Esophagus muscularis mucosa (tissue), 4 donors: Measurements from ENCODE around the gene KIAA1958. TPM values are rescaled to one million over a fixed set of nuclear protein-coding genes. Genes with fewer than 3 reads are reported as not detected.

ENCODE experiments used
- DNase-seq: peaks from one replicate; pipeline ENCODE4 v3.0.0-alpha.2; 2017; ENCODE audit errors: extremely low spot score
- H3K27ac ChIP-seq, 4 donors: fragments of 200-600 bp; sonication (generic); replicated peaks in 1 of 4; 1 replicate in 3 of 4; 2 replicates in 1 of 4; pipeline ENCODE4 v1.5.1; 2016 to 2019; ENCODE audit warnings: mild to moderate bottlenecking in 1 of 4
- H3K27me3 ChIP-seq, 4 donors: fragments of 200-600 bp; sonication (generic); one replicate each; pipeline versions ENCODE4 v1.5.1 to v1.6.0; 2016 to 2019
- H3K36me3 ChIP-seq, 4 donors: fragments of 200-600 bp; sonication (generic); one replicate each; pipeline ENCODE4 v1.5.1; 2016 to 2019
- H3K4me1 ChIP-seq, 4 donors: fragments of 200-600 bp; sonication (generic); one replicate each; pipeline ENCODE4 v1.5.1; 2016 to 2019
- H3K4me3 ChIP-seq, 4 donors: fragments of 200-600 bp; sonication (generic); 1 replicate in 2 of 4; 2 replicates in 2 of 4; pipeline ENCODE4 v1.5.1; 2016 to 2019; ENCODE audit warnings: mild to moderate bottlenecking in 4 of 4, moderate library complexity in 1 of 4
- H3K9me3 ChIP-seq, 4 donors: fragments of 200-600 bp; sonication (generic); 1 replicate in 3 of 4; 2 replicates in 1 of 4; pipeline ENCODE4 v1.5.1; 2016 to 2019
- EP300 ChIP-seq: sonication (generic); formaldehyde crosslinking; IDR thresholded peaks from one replicate; pipeline ENCODE4 v1.6.1; 2017; ENCODE audit warnings: antibody characterized with exemption
- POLR2A ChIP-seq: fragments of 450-650 bp; IDR thresholded peaks from one replicate; pipeline ENCODE4 v1.6.1; 2017; ENCODE audit warnings: antibody characterized with exemption, moderate library complexity, mild to moderate bottlenecking, low read depth
- POLR2AphosphoS5 ChIP-seq, 2 donors: sonication (generic); formaldehyde crosslinking; IDR thresholded peaks; one replicate each; pipeline ENCODE4 v1.6.1; 2017; ENCODE audit warnings: antibody characterized with exemption in 2 of 2
- WGBS: methylation state at CpG from one replicate; pipeline ENCODE4 v1.1.5; 2018; 5-methylcytosine and 5-hydroxymethylcytosine counted together
- intact Hi-C: fragments of 100-400 bp; cut with DNase I; formaldehyde crosslinking; loops from one replicate; pipeline ENCODE4 v1.15.1; 2023
- total RNA-seq, 4 donors: library from RNA; depleted of rRNA; stranded (reverse); fragments of >200 nt; gene quantifications; one replicate each; pipeline versions ENCODE4 v1.1.0 to v1.2.1, GENCODE V29; 2016
- TF ChIP-seq, protein P1 (sequence below), 3 experiments: fragments of 200-600 bp in 2 of 3; fragments of 450-650 bp in 1 of 3; sonication (generic) in 2 of 3; IDR thresholded peaks; one replicate each; pipeline ENCODE4 v1.5.1; 2017 to 2019; ENCODE audit warnings: antibody characterized with exemption in 3 of 3, mild to moderate bottlenecking in 2 of 3, moderate library complexity in 1 of 3

The KIAA1958 gene
- total RNA-seq, 4 donors from 2014 or later = 2.2 to 5.8 (median 3.2) TPM

GRCh38 chr9:112493393-112494137 lies 6.9 kb downstream of the KIAA1958 start:
- DNase-seq = no peak
- WGBS = 89% methylated on average over 1 of the region's 1 CpG
- Histone ChIP-seq H3K27me3 (no peaks in the 10 kb centered on the region), H3K36me3 (no peaks in the 10 kb centered on the region), H3K4me3 (no peak overlapping the region), H3K27ac (no peak overlapping the region), H3K9me3 (peaks cover 0 to 26% (median 20%) of the 10 kb centered on the region in 4 donors), H3K4me1 (no peaks in the 10 kb centered on the region)
- TF ChIP-seq EP300 (no peak), POLR2A (no peak), POLR2AphosphoS5 (IDR thresholded peaks at IDR 0.05) (no peak)
- TF ChIP-seq, protein P1, sequence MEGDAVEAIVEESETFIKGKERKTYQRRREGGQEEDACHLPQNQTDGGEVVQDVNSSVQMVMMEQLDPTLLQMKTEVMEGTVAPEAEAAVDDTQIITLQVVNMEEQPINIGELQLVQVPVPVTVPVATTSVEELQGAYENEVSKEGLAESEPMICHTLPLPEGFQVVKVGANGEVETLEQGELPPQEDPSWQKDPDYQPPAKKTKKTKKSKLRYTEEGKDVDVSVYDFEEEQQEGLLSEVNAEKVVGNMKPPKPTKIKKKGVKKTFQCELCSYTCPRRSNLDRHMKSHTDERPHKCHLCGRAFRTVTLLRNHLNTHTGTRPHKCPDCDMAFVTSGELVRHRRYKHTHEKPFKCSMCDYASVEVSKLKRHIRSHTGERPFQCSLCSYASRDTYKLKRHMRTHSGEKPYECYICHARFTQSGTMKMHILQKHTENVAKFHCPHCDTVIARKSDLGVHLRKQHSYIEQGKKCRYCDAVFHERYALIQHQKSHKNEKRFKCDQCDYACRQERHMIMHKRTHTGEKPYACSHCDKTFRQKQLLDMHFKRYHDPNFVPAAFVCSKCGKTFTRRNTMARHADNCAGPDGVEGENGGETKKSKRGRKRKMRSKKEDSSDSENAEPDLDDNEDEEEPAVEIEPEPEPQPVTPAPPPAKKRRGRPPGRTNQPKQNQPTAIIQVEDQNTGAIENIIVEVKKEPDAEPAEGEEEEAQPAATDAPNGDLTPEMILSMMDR (IDR thresholded peaks at IDR 0.05) = no peak
- intact Hi-C loops = no loop called here

GRCh38 chr9:112494153-112494552 lies 7.5 kb downstream of the KIAA1958 start:
- peaks cover 0 to 26% (median 20%) of the 10 kb centered on the region in 4 donors for H3K9me3 ChIP-seq
- H3K4me3 ChIP-seq = no peak overlapping the region
- DNase-seq = no peak
- H3K36me3 ChIP-seq = no peaks in the 10 kb centered on the region
- H3K27me3 ChIP-seq = no peaks in the 10 kb centered on the region
- no peaks in the 10 kb centered on the region for H3K4me1 ChIP-seq
- TF ChIP-seq, protein P1 (IDR thresholded peaks at IDR 0.05) = no peak
- no peak overlapping the region for H3K27ac ChIP-seq
- intact Hi-C loops = no loop called here
- WGBS = 95% methylated on average over 1 of the region's 1 CpG

DNA sequence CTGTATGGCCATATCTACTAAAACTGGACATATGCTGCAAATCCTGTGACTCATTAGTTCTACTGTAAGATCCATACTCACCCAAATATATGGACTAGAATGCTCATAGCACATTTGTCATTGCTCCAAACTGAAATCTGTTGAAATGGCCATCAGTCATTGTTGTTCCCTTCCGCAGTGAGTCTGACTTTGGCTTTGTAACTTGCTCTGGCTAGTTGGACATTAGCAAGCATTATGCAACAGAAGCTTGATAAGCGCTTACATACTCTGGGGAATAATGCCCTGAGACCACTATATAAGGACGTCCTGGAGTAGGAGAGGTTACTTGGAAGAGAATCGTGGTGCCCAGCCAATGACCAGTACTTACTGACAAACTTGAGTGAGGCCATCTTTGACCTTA lies 9.0 kb downstream of the KIAA1958 start:
- Histone ChIP-seq H3K27ac (no peak overlapping the region), H3K36me3 (no peaks in the 10 kb centered on the region), H3K4me1 (no peaks in the 10 kb centered on the region), H3K9me3 (peaks cover 0 to 26% (median 20%) of the 10 kb centered on the region in 4 donors), H3K4me3 (no peak overlapping the region), H3K27me3 (no peaks in the 10 kb centered on the region)
- WGBS = 79% methylated on average over 4 of the region's 4 CpGs
- DNase-seq = no peak
- TF ChIP-seq EP300 (no peak), POLR2AphosphoS5 (IDR thresholded peaks at IDR 0.05) (no peak), POLR2A (no peak)
- TF ChIP-seq, protein P1 (IDR thresholded peaks at IDR 0.05) = no peak
- intact Hi-C loops = no loop called here

DNA sequence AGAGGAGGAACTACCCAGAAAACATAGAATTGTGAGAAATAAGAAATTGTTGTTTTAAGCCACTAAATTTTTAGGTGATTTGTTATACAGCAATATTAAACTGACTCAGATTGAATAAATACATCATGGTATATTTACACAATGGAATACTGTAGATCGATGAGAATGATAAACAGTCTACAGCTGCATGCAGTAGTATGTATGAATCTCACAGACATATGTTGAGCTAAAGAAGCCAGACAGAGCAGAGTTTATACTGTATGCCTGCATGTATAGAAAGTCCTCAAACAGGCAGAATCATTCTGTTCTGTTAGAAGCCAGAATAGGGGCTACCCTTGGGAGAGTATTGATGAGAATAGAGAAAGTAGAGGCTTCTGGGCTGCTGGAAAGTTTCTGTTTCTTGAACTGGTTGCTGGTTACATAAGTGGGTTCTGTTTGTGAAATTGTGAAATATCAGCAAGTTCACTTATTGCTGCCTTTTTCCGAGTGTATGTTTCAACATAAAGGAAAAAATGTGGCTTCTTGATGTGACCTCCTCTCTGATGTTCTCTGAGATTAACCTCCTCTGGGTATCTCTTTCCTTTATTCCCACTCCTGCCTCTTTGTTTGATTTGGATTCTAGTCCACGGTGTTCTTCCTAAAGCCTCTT lies 9.6 kb downstream of the KIAA1958 start:
- no peak overlapping the region for H3K27ac ChIP-seq
- H3K9me3 ChIP-seq = peaks cover 0 to 26% (median 20%) of the 10 kb centered on the region in 4 donors
- WGBS = 65% methylated on average over 3 of the region's 3 CpGs
- no peak for TF ChIP-seq EP300
- no peak for TF ChIP-seq POLR2A
- TF ChIP-seq, protein P1 (IDR thresholded peaks at IDR 0.05) = no peak
- TF ChIP-seq POLR2AphosphoS5 (IDR thresholded peaks at IDR 0.05) = no peak
- H3K36me3 ChIP-seq = no peaks in the 10 kb centered on the region
- no peak overlapping the region for H3K4me3 ChIP-seq
- intact Hi-C loops = no loop called here
- H3K27me3 ChIP-seq = no peaks in the 10 kb centered on the region
- no peak for DNase-seq
- H3K4me1 ChIP-seq = no peaks in the 10 kb centered on the region
